Heart right ventricle (tissue), 16 donors: ENCODE measurements around the gene SARM1. TPM values are rescaled to one million over a fixed set of nuclear protein-coding genes. Genes with fewer than 3 reads are reported as not detected.

Experiments used
- ATAC-seq, 8 donors: fragments of 200-7000 bp; cut with Tn5 transposase; one replicate each; pipeline ENCODE4 v1.9.1; 2020; ENCODE audit warnings: mild to moderate bottlenecking in 8 of 8, moderate library complexity in 8 of 8, moderate number of reproducible peaks in 1 of 8
- DNase-seq, 2 donors: peaks; one replicate each; pipeline ENCODE4 v3.0.0-alpha.2; 2020
- H3K27ac ChIP-seq, 10 donors: fragments of 200-600 bp; sonication (generic) in 2 of 10; one replicate each; pipeline versions ENCODE4 v1.5.0 to v1.8.0; 2020 to 2022; ENCODE audit warnings: mild to moderate bottlenecking in 3 of 10
- H3K27me3 ChIP-seq, 7 donors: fragments of 200-600 bp; one replicate each; pipeline ENCODE4 v1.8.0; 2021 to 2022; ENCODE audit warnings: mild to moderate bottlenecking in 2 of 7
- H3K36me3 ChIP-seq, 9 donors: fragments of 200-600 bp; sonication (generic) in 1 of 9; one replicate each; pipeline versions ENCODE4 v1.5.0 to v1.8.0; 2020 to 2022; ENCODE audit warnings: mild to moderate bottlenecking in 2 of 9
- H3K4me1 ChIP-seq, 9 donors: fragments of 200-600 bp; sonication (generic) in 1 of 9; one replicate each; pipeline versions ENCODE4 v1.5.0 to v1.8.0; 2020 to 2022; ENCODE audit warnings: mild to moderate bottlenecking in 4 of 9
- H3K4me3 ChIP-seq, 10 donors: fragments of 200-600 bp; sonication (generic) in 2 of 10; one replicate each; pipeline versions ENCODE4 v1.5.0 to v1.8.0; 2020 to 2022; ENCODE audit warnings: mild to moderate bottlenecking in 7 of 10, moderate library complexity in 2 of 10
- H3K9me3 ChIP-seq, 11 donors: fragments of 200-600 bp in 10 of 11; sonication (generic) in 2 of 11; one replicate each; pipeline versions ENCODE4 v1.5.0 to v1.8.0; 2013 to 2022; ENCODE audit warnings: mild to moderate bottlenecking in 2 of 11, control low read depth in 1 of 11, moderate library complexity in 1 of 11
- WGBS, 2 donors: extraction: QIAGEN DNeasy Blood & Tissue Kit; methylation state at CpG; one replicate each; pipeline ENCODE4 v1.1.7; 2013; ENCODE audit warnings: inconsistent platforms in 1 of 2; 5-methylcytosine and 5-hydroxymethylcytosine counted together
- intact Hi-C, 10 donors: fragments of 100-400 bp; cut with DNase I; formaldehyde crosslinking; loops; one replicate each; pipeline versions ENCODE4 v1.11.1 to v1.14.2; 2022
- polyA plus RNA-seq, 2 donors: library from polyadenylated mRNA; stranded (reverse); fragments of 200-250 nt; gene quantifications; one replicate each; pipeline ENCODE4 v1.2.3, GENCODE V29; 2013
- total RNA-seq, 10 donors: library from RNA; stranded (reverse); fragmentation: NEBNext Ultra II Directional in 3 of 10; extraction: Animal tissue kit (Norgen Biotek cat#: 25700) in 3 of 10; gene quantifications; one replicate each; pipeline versions ENCODE4 v1.2.1 to v1.2.4, GENCODE V29; 2021 to 2023
- TF ChIP-seq, protein P1 (sequence below), 9 donors: fragments of 200-600 bp; sonication (generic) in 2 of 9; IDR thresholded peaks; one replicate each; pipeline versions ENCODE4 v1.5.0 to v1.8.0; 2021 to 2022; ENCODE audit warnings: antibody characterized with exemption in 9 of 9, mild to moderate bottlenecking in 5 of 9, moderate library complexity in 1 of 9
- donor health status: Arrhythmogenic right ventricular cardiomyopathy.
- donor health status: ischemic (EF 13 %, LVEDD 7.1; RV severe dilation, severe dysfunction).
- donor health status: healthy with polysubstance abuse.
- donor health status: DM: no; HTN: yes; CAD: no.
- donor health status: DM: no; HTN: no; CAD: no.
- donor health status: ischemic (EF 25% LVEDD 6.9; RV normal size, moderate dysfunction).
- donor health status: ischemic (EF 25% LVEDD 5.7; RV mildly dilated, moderate dysfunction).
- donor health status: healthy.
- donor health status: DM: yes; HTN: yes; CAD: no.
- donor health status: Ischemic cardiomyopathy.
- donor health status: ischemic (EF 35%, LVEDD 5.7; RV mildly dilated, moderate dysfunction).
- donor health status: nonischemic (EF 11% LVEDD 7.7; RV severe dilation, severe dysfunction).
- donor health status: DM: yes; HTN: yes; CAD: no.
- donor health status: PGD.
- donor health status: ischemic (EF 29% LVEDD 5.4; RV normal size, mild dysfunction).
- donor health status: nonischemic (EF 23%, LVEDD 6.1; RV moderate dilation, normal function).

The SARM1 gene
- total and polyA plus RNA-seq, 12 donors, result 4.4 to 10.5 (median 8.0) TPM

DNA sequence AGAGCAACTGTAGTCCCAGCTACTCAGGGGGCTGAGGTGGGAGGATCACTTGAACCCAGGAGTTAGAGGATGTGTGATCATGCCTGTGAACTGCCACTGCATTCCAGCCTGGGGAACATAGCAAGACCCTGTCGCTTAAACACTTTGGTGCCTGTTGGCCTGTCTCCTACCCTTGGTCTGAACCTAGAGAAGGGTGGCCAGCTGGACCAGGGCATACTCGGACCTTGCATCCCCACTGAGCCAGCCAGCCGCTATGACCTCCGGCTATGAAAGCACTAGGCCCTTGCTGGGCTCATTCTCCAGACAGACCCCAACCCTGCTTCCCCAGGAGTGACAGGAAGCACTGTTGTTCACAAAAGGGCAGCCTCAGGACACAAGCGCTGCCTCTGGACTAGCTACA is 40.8 kb upstream of the SARM1 start:
- ATAC-seq (no peak), DNase-seq (no peak)
- no peak overlapping the region for H3K4me3 ChIP-seq
- no peaks in the 10 kb centered on the region for H3K9me3 ChIP-seq
- peaks cover 8 to 22% (median 15%) of the 10 kb centered on the region in 9 donors for H3K4me1 ChIP-seq
- H3K27me3 ChIP-seq, result no peaks in the 10 kb centered on the region
- TF ChIP-seq, protein P1, sequence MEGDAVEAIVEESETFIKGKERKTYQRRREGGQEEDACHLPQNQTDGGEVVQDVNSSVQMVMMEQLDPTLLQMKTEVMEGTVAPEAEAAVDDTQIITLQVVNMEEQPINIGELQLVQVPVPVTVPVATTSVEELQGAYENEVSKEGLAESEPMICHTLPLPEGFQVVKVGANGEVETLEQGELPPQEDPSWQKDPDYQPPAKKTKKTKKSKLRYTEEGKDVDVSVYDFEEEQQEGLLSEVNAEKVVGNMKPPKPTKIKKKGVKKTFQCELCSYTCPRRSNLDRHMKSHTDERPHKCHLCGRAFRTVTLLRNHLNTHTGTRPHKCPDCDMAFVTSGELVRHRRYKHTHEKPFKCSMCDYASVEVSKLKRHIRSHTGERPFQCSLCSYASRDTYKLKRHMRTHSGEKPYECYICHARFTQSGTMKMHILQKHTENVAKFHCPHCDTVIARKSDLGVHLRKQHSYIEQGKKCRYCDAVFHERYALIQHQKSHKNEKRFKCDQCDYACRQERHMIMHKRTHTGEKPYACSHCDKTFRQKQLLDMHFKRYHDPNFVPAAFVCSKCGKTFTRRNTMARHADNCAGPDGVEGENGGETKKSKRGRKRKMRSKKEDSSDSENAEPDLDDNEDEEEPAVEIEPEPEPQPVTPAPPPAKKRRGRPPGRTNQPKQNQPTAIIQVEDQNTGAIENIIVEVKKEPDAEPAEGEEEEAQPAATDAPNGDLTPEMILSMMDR (IDR thresholded peaks at IDR 0.05), result no peak
- peaks cover 0 to 68% (median 32%) of the 10 kb centered on the region in 9 donors for H3K36me3 ChIP-seq
- no peak overlapping the region for H3K27ac ChIP-seq
- intact Hi-C loops, result loop anchor here in 1 of 10 donors (10.0 kb wide), 2 partner anchors 286 to 624 kb away; partner anchors contain the start of genes NLK and PHF12
- 93 to 97% methylated on average over 5 of the region's 5 CpGs for WGBS, 2 donors

DNA sequence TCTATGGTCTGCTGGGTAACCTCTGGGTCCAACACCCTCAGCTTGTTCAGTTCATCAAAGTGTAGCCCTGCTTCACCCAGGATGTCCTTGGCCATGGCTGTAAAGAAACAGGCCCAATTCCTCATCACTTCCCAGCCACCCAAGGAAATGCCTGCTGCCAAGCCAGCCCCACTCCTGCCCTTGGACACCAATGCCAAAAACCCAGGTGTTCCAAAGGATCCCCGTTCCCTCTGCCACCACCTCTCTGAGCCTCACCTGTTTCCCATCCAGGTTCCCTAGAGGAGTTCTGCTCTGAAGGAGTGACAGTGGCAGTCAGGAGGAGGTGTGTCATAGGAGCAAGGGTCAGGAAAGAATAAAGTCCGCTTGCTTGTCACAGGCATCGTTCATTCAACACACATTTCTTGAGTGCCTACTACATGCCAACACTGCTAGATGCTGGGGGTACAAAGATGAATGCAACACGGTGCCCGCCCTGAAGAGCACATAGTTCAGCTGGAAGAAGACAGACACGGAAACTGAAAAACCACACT is 39.5 kb upstream of the SARM1 start:
- no peak overlapping the region for H3K4me3 ChIP-seq
- 87 to 95% methylated on average over 6 of the region's 6 CpGs for WGBS, 2 donors
- H3K36me3 ChIP-seq, result peaks cover 0 to 58% (median 32%) of the 10 kb centered on the region in 9 donors
- peaks cover 8 to 30% (median 23%) of the 10 kb centered on the region in 9 donors for H3K4me1 ChIP-seq
- ATAC-seq (no peak), DNase-seq (no peak)
- H3K9me3 ChIP-seq, result no peaks in the 10 kb centered on the region
- intact Hi-C loops, result loop anchor here in 1 of 10 donors (10.0 kb wide), 2 partner anchors 287 to 623 kb away; partner anchors contain the start of genes NLK and PHF12
- TF ChIP-seq, protein P1 (IDR thresholded peaks at IDR 0.05), result no peak
- H3K27me3 ChIP-seq, result no peaks in the 10 kb centered on the region
- H3K27ac ChIP-seq, result no peak overlapping the region

DNA sequence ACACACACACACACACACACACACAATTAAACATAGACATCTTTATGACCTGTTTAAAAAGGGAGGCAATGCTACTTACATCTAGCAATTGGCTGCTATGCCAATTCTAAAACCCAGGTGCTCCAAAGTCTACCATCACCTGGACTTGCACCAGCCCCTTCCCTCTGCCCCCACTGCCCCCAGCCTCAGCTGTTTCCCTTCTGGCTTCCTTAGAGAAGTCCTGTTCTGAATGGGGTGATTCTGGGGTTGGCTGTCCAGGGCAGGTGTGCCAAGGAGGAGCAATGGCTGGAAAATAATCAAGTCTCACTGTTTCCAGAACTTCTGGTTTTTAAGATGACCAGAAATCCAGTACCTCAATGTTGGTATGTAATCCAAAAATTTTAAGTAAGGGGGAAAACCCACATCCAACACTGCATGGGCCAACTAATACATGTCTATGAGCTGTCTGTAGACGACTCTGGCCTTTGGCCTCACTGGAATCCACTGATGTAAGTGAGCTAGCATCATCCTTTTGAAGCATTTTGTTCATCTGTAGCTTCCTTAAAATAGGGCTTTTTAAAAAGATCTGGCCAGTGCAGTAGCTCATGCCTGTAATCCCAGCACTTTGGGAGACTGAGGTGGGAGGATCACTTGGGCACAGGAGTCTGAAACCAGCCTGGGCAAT is 38.3 kb upstream of the SARM1 start:
- ATAC-seq (no peak), DNase-seq (no peak)
- 74 to 81% methylated on average over 1 of the region's 1 CpG for WGBS, 2 donors
- Histone ChIP-seq H3K27ac (peak overlapping the region in 1 of 10 donors; percentile 96), H3K36me3 (peaks cover 0 to 45% (median 32%) of the 10 kb centered on the region in 9 donors), H3K9me3 (no peaks in the 10 kb centered on the region), H3K4me1 (peaks cover 13 to 42% (median 35%) of the 10 kb centered on the region in 9 donors), H3K27me3 (no peaks in the 10 kb centered on the region), H3K4me3 (peak overlapping the region in 1 of 10 donors; percentile 87)
- TF ChIP-seq, protein P1 (IDR thresholded peaks at IDR 0.05), result no peak
- intact Hi-C loops, result loop anchor here in 1 of 10 donors (10.0 kb wide), 2 partner anchors 288 to 622 kb away; partner anchors contain the start of genes NLK and PHF12

DNA sequence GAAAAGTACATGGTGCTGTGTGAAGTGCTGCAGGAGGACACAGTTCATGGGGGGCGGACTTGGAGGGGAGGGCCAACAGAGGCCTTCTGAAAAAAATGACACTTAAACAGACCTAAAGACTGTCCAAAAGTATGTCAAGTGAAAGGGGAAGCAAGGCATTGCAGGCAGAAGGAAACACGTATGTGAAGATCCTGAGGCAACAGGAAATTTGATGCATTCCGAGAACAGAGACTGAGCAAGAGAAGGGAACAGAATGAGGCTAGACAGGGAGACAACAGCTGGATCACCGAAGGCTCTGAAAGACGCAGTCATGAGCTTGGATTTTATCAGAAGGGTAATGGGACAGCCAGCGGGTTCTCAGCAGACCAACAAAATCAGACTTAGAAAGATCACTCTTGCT is 37.3 kb upstream of the SARM1 start:
- DNase-seq (no peak), ATAC-seq (no peak)
- peak overlapping the region in 7 of 10 donors; percentile 74 to 94 (median 87) for H3K4me3 ChIP-seq
- H3K27ac ChIP-seq, result peak overlapping the region in 5 of 10 donors; percentile 2 to 99 (median 95)
- TF ChIP-seq, protein P1 (IDR thresholded peaks at IDR 0.05), result no peak
- no peaks in the 10 kb centered on the region for H3K9me3 ChIP-seq
- 45 to 46% methylated on average over 6 of the region's 6 CpGs for WGBS, 2 donors
- peaks cover 13 to 52% (median 45%) of the 10 kb centered on the region in 9 donors for H3K4me1 ChIP-seq
- no peaks in the 10 kb centered on the region for H3K27me3 ChIP-seq
- intact Hi-C loops, result loop anchor here in 2 of 10 donors (2.0 to 10.0 kb wide), 4 partner anchors 15 to 621 kb away; partner anchors contain the start of genes TMEM97 (in 2 of the 2), NLK (in 1 of the 2), PHF12 (in 1 of the 2) and POLDIP2 (in 1 of the 2)
- peaks cover 0 to 40% (median 23%) of the 10 kb centered on the region in 9 donors for H3K36me3 ChIP-seq
